Stomach (tissue), 9 donors: ENCODE results near the gene LIM2. TPM values are rescaled to one million over a fixed set of nuclear protein-coding genes. Genes with fewer than 3 reads are reported as not detected.
"Not testable (repeated sequence)": the region's sequence is repeated elsewhere in the genome, so short reads cannot be mapped to it uniquely, and the experiment has no call there.

Source experiments
- DNase-seq, 2 donors: peaks; one replicate each; pipeline versions ENCODE4 v3.0.0 to v3.0.0-alpha.2; 2013 to 2019
- H3K27ac ChIP-seq, 5 donors: fragments of 200-600 bp in 4 of 5; sonication (generic) in 4 of 5; one replicate each; pipeline ENCODE4 v1.5.1; 2013 to 2019; ENCODE audit warnings: mild to moderate bottlenecking in 1 of 5, moderate library complexity in 1 of 5
- H3K27me3 ChIP-seq, 3 donors: fragments of 200-600 bp; sonication (generic); one replicate each; pipeline ENCODE4 v1.5.1; 2017 to 2019; ENCODE audit warnings: mixed run types in 1 of 3
- H3K36me3 ChIP-seq, 4 donors: fragments of 200-600 bp; sonication (generic); 1 replicate in 3 of 4; 2 replicates in 1 of 4; pipeline ENCODE4 v1.5.1; 2016 to 2019
- H3K4me1 ChIP-seq, 4 donors: fragments of 200-600 bp; sonication (generic); one replicate each; pipeline ENCODE4 v1.5.1; 2016 to 2019
- H3K4me3 ChIP-seq, 4 donors: fragments of 200-600 bp; sonication (generic) in 3 of 4; one replicate each; pipeline ENCODE4 v1.5.1; 2016 to 2019; ENCODE audit warnings: mild to moderate bottlenecking in 1 of 4
- H3K9me3 ChIP-seq, 4 donors: fragments of 200-600 bp; sonication (generic); one replicate each; pipeline ENCODE4 v1.5.1; 2016 to 2019
- CTCF ChIP-seq, 7 experiments: fragments of 450-650 bp in 4 of 7; fragments of 200-600 bp in 3 of 7; sonication (generic) in 3 of 7; IDR thresholded peaks; one replicate each; pipeline ENCODE4 v1.5.1; 2016 to 2019; ENCODE audit warnings: antibody characterized with exemption in 7 of 7, control low read depth in 2 of 7, mild to moderate bottlenecking in 1 of 7
- EP300 ChIP-seq: sonication (generic); formaldehyde crosslinking; IDR thresholded peaks from one replicate; pipeline ENCODE4 v1.6.1; 2017; ENCODE audit warnings: antibody characterized with exemption
- POLR2A ChIP-seq, 4 donors: fragments of 450-650 bp; IDR thresholded peaks; one replicate each; pipeline ENCODE4 v1.6.1; 2016; ENCODE audit warnings: antibody characterized with exemption in 4 of 4, control low read depth in 2 of 4, mild to moderate bottlenecking in 1 of 4, moderate library complexity in 1 of 4
- POLR2AphosphoS5 ChIP-seq, 3 donors: sonication (generic); formaldehyde crosslinking; IDR thresholded peaks; one replicate each; pipeline ENCODE4 v1.6.1; 2016; ENCODE audit warnings: antibody characterized with exemption in 3 of 3
- WGBS, 5 donors: extraction: QIAGEN DNeasy Blood & Tissue Kit in 3 of 5; methylation state at CpG; one replicate each; pipeline versions ENCODE4 v1.1.5 to v1.1.7; 2013 to 2018; 5-methylcytosine and 5-hydroxymethylcytosine counted together
- intact Hi-C: fragments of 100-400 bp; cut with DNase I; formaldehyde crosslinking; loops from one replicate; pipeline ENCODE4 v1.15.1; 2023; ENCODE audit warnings: low total_unique reads
- polyA plus RNA-seq, 3 donors: library from polyadenylated mRNA; stranded (reverse); fragments of 200-250 nt; gene quantifications; one replicate each; pipeline ENCODE4 v1.2.3, GENCODE V29; 2013
- total RNA-seq, 5 donors: library from RNA; depleted of rRNA; stranded (reverse); fragments of >200 nt; gene quantifications; one replicate each; pipeline versions ENCODE4 v1.1.0 to v1.2.3, GENCODE V29; 2014 to 2016
- donor health status: healthy with polysubstance abuse.
- donor health status: Bipolar disorder and iron deficiency.
- donor health status: healthy.

LIM2 gene
- total and polyA plus RNA-seq, 8 donors, result not detected

DNA sequence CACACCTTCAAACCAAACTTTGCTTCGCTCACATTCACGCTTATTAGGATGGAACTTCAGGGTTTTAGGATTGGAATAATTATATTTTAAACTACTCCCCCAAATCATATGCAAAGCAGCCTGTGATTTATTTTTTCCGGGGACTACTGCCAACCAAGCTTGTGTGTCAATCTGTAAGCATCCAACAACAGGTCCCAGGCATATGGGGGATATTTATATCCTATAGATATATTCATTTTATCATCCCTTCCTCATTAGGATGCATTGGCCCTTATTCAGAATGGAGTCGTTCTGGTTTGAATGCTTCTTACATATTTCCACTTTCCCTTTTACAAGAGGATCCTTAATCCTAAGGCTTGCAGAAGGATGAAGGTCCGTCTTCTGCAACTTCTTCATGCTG is 11.5 kb upstream of the LIM2 start:
- no peak for DNase-seq
- H3K27ac ChIP-seq, result no peak overlapping the region
- no peak overlapping the region for H3K4me3 ChIP-seq
- intact Hi-C loops, result no loop called here
- no peak for TF ChIP-seq CTCF (IDR thresholded peaks at IDR 0.05)
- no peak for TF ChIP-seq POLR2A (IDR thresholded peaks at IDR 0.05)
- TF ChIP-seq POLR2AphosphoS5 (IDR thresholded peaks at IDR 0.05), result no peak
- TF ChIP-seq EP300, result no peak
- 92 to 95% (median 94%) methylated on average over 5 of the region's 5 CpGs for WGBS, 5 donors
- H3K36me3 ChIP-seq, result no peaks in the 10 kb centered on the region
- H3K9me3 ChIP-seq, result peaks cover 4 to 28% (median 17%) of the 10 kb centered on the region in 4 donors
- H3K27me3 ChIP-seq, result no peaks in the 10 kb centered on the region
- peaks cover 6 to 12% (median 7%) of the 10 kb centered on the region in 4 donors for H3K4me1 ChIP-seq

GRCh38 chr19:51398096-51398704 is 10.4 kb upstream of the LIM2 start:
- peak in 1 of 2 donors; percentile 24 for DNase-seq
- Histone ChIP-seq H3K27ac (no peak overlapping the region), H3K27me3 (no peaks in the 10 kb centered on the region), H3K4me1 (peaks cover 7 to 20% (median 12%) of the 10 kb centered on the region in 4 donors), H3K9me3 (peaks cover 4 to 21% (median 15%) of the 10 kb centered on the region in 4 donors), H3K36me3 (no peaks in the 10 kb centered on the region), H3K4me3 (no peak overlapping the region)
- 44 to 50% (median 47%) methylated on average over 7 of the region's 7 CpGs for WGBS, 5 donors
- no peak for TF ChIP-seq POLR2AphosphoS5 (IDR thresholded peaks at IDR 0.05)
- TF ChIP-seq CTCF (IDR thresholded peaks at IDR 0.05), result peak in 3 of 7 experiments; percentile 18 to 32 (median 28)
- intact Hi-C loops, result no loop called here

DNA sequence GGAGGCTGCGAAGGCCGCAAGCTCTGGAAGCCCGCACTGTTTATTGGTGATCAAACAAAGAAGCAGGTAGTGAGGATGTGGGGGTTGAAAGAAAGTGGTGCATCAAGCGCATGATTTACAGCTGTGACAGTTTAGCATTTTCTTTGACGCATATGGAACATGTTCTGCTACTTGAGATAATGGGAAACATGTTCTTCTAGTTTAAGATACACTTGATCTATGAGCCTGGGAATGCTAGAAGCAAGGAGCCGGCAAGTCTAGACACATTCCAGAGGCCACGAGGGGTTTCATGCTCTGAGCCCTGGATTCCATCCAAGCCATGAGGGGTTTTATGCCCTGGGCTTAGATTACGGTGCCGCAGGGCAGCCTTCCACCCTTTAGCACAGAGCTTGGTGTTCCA is 9.7 kb upstream of the LIM2 start:
- H3K36me3 ChIP-seq, H3K27ac ChIP-seq, DNase-seq, intact Hi-C loops, H3K27me3 ChIP-seq, H3K4me3 ChIP-seq: not testable (repeated sequence)
- 70 to 80% (median 76%) methylated on average over 9 of the region's 9 CpGs for WGBS, 5 donors
- peaks cover 4 to 14% (median 8%) of the 10 kb centered on the region in 4 donors for H3K9me3 ChIP-seq
- peaks cover 7 to 20% (median 12%) of the 10 kb centered on the region in 4 donors for H3K4me1 ChIP-seq

DNA sequence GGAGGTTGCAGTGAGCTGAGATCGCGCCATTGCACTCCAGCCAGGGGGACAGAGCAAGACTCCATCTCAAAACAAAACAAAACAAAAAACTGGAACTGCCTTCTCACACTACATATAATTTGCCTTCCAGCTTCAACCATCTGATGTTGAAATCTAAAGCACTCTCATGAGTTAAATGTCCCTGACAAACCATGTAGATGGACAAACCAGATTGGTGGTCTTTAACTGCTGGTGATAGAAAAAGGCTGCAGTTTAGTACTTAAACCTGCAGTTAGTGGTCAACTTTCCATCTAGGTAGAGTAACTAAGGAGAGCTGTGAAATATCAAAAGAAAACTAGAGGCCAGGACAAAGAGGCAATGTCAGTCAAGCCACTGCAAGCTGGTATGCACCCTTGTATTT is 8.4 kb upstream of the LIM2 start:
- H3K4me1 ChIP-seq, result peaks cover 7 to 20% (median 12%) of the 10 kb centered on the region in 4 donors
- 93 to 100% (median 98%) methylated on average over 2 of the region's 2 CpGs for WGBS, 5 donors
- H3K36me3 ChIP-seq, result no peaks in the 10 kb centered on the region
- no peak overlapping the region for H3K27ac ChIP-seq
- no peaks in the 10 kb centered on the region for H3K27me3 ChIP-seq
- H3K4me3 ChIP-seq, result no peak overlapping the region
- no peak for DNase-seq
- H3K9me3 ChIP-seq, result peaks cover 0 to 1% (median 0%) of the 10 kb centered on the region in 4 donors
- no peak for TF ChIP-seq POLR2A (IDR thresholded peaks at IDR 0.05)
- no peak for TF ChIP-seq POLR2AphosphoS5 (IDR thresholded peaks at IDR 0.05)
- no peak for TF ChIP-seq CTCF (IDR thresholded peaks at IDR 0.05)
- TF ChIP-seq EP300, result no peak
- intact Hi-C loops, result no loop called here
